Hematopoietic multipotent progenitor cell treated with erythropoietin and hydrocortisone succinate and interleukin-3 and kit ligand, for 4 days (in vitro differentiated cells): ENCODE data around the gene GART.
A peak's percentile ranks its signal among the peaks of the same experiment; 100 is the strongest.
"Not testable (repeated sequence)": the region's sequence is repeated elsewhere in the genome, so short reads cannot be mapped to it uniquely, and the experiment has no call there.

Experiments used
- DNase-seq: peaks from one replicate; pipeline ENCODE4 v3.0.0-alpha.2; 2015

Gene GART

DNA sequence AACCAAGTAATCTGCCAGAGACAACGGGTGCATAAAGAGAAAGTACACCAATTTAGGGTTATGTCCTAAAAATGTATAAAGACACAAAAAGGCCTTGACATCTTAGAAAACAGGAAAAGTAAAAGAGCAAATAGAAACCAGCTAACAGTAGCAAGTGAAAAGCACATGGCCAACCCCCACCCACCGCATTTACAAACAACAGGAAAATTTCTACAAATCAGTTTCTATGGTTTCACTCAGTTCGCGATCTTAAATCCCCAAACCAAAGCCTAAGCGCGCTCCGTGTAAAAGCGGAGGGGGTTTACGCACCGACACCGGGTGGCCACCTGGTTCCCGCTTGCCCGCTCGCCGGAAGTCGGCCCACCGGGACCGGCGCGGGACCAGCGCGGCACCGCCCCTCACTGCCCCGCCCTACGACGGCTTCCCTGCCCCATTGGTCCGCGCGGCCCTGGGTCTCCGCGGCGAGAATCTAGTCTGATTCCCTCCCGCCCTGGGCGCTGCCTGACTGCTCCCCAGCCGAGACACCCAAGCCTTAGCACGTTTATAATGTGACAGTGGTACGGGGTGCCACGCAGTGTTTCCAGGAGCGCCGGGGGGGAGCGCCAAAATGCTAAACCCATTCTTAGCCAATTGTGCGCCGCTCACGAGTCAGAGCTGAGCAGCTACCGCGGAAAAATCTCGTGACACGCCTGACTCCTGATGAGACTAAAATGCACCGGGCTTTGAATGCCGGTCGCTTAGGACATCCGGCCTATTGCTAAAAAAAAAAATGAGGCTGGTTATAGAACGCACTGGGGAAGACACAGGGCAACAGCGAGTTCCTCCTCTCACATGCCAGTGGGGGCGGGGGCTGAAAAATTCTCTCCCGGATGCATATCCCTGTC, at the start of gene GART:
Gene GART, minus strand, starts transcription at position 362 of the 884 bp plus-strand sequence. CDS start 2,802 bp downstream, outside the sequence.
- peak; percentile 95 for DNase-seq

DNA sequence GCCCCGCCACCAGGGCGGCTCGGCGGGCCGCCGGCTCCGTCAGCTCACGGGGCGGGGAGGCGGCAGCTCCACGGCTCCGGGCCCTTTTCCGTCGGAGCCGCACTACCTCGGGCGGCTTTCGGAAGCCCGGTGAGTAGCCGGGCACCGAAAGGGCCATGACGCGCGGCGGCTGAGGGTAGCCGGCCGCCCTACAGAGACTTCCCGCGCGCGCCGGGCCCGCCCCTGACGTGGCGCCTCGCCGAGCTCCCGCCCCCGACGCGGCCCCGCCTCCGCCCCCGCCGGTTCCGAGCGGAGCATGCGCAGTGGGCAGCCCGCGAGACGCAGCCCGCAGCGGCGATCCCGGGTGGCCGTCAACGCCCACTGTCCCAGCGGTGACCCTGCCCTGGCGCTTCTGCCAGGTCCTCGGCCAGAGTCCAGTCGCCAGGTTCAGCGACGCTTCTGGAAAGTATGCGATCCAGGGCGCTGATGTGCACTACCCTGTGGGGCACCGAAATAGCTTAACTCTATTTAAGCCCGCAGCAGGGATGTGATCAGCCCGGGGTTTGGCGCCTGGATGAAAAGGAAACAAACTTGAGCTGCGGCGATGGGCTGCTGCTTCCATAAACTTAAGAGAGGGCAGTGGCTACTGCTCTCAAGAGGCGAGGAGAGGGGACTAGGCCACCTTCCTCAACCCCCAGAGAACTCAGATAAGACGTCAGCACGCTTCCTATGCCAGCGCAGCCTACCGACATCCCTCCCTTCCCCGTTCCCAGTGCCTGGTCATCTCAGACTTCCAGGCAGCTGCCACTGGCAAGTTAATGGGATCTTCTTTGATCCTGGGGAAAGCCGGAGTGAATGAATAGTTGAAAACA, 46.8 kb upstream of the GART start, which contains the start of gene DONSON:
Gene DONSON, minus strand, starts transcription at position 200 of the 851 bp plus-strand sequence. Its CDS starts 43 bp downstream, at position 157.
- DNase-seq = peak; percentile 93

- peak; percentile 76 for DNase-seq
Observed at GRCh38 chr21:33587792-33588484, 46.0 kb upstream of the GART start.

GRCh38 chr21:33586927-33587326, 45.0 kb upstream of the GART start:
- no peak for DNase-seq

- peak; percentile 19 for DNase-seq
Observed at GRCh38 chr21:33584455-33584854, 42.5 kb upstream of the GART start.

GRCh38 chr21:33578959-33579542, 37.1 kb upstream of the GART start:
- peak; percentile 42 for DNase-seq

DNA sequence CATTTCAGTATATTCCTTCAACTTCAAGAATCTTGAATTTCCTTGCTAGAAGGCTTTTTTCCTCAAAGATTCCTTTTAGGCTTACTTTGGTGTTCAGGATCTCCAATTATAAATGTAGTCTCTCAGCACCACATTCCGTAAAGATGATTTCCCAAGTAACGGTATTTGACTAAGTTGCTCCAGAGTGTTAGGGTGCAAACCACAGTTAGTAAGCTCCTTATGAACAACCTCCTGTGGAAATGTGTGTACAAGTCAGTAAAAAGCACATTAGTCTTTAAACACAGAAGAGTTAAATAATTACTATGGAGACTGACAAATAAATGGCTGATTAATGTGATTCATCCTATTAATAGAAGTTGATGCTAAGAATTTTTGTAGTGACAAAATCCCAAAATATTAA, 36.3 kb upstream of the GART start:
- DNase-seq = no peak

DNA sequence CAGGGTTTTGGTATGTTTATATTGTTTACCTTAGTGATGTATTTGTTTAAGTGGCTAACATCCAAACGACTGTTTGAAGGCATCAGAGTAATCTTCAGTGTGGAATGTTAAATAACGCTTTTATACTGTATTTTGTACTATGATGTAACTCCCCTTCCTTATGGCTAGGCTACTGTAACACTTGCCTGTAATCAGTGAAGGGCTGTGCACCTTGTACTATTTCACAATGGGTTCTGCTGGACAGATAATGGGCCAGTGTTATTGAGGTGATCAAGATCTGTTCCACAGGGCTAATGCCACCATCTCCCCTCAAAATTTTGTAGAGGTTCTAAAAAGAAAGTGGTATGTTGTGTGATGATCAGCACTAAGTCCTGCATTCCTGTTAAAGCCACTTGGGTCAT, 34.8 kb upstream of the GART start:
- DNase-seq = not testable (repeated sequence)

DNA sequence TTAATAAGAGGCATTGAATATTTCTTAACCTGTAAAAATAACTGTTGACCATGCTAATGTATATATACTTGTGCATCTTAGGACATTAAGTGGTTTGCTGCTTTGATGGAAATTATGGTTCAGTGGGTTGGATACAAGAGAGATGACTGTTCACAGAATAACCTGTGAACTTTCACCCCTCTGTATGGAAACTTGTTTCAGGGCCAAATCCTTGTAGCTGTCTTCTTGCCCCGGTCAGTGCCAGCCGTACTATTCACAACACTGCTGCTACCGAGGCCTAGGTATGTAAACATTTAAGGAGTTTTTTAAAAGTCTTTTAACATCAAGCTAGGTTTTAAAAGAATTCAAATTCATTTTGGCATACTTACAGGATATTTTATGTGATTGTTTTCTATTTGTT, 30.4 kb upstream of the GART start:
- DNase-seq = no peak

GRCh38 chr21:33569991-33570390, 28.1 kb upstream of the GART start:
- no peak for DNase-seq

- no peak for DNase-seq
Observed at GRCh38 chr21:33568448-33568847, 26.5 kb upstream of the GART start.

DNA sequence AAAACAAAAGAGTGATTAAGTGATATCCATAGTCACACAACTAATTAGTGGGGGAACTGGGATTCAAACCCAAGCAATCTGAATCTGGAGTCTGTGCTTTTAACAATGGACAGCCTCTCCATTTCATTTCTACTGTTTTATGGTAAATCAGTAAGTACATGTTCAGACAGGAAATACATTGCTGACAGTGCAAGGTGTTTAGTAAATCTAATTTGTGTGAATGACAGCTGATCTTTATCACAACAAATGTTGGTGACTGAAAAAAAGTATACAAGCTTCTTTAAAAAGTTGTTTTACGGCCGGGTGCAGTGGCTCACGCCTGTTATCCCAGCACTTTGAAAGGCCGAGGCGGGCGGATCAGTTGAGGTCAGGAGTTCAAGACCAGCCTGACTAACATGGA, 26.0 kb upstream of the GART start:
- no peak for DNase-seq

GRCh38 chr21:33566514-33566913, 24.6 kb upstream of the GART start:
- DNase-seq = no peak

GRCh38 chr21:33562389-33562788, 20.5 kb upstream of the GART start:
- no peak for DNase-seq

GRCh38 chr21:33561373-33561772, 19.5 kb upstream of the GART start:
- no peak for DNase-seq

DNA sequence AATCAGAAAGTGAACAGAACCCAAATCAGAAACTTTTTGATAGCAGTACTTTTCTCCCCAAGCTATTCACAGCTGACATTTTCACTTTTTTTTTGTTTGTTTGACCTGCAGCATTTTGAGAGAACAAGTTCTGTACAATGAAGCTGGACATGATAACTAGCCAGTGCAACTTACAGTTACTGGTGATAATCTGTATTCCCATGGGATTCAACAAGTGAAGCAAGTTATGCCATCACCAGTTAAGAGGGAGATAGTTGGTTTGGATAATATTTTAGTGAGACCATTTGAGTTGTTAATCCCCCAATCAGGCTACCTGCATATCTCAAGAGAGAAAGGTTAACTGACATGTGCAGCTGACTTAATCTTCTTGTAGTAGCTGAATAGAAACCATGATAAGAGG, 19.0 kb upstream of the GART start:
- DNase-seq = no peak

DNA sequence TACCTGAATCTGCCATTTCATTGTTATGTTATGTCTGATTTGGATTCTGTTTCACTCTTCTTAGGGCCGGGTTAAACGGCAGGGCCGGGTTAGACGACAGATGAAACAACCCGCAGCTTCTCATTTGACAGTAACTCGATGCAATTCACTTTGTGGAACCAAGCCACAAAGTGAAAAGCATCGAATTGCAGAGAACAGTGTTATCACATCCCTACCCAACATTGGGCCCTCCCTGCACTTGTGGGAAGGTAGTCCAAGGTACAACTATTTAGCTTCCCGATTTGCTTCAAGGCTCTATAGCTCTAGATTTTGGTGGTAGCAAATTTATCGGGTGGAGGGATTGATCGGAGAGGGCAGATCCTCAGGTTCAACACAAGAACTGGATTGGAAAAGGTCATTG, 17.9 kb upstream of the GART start:
- no peak for DNase-seq

DNA sequence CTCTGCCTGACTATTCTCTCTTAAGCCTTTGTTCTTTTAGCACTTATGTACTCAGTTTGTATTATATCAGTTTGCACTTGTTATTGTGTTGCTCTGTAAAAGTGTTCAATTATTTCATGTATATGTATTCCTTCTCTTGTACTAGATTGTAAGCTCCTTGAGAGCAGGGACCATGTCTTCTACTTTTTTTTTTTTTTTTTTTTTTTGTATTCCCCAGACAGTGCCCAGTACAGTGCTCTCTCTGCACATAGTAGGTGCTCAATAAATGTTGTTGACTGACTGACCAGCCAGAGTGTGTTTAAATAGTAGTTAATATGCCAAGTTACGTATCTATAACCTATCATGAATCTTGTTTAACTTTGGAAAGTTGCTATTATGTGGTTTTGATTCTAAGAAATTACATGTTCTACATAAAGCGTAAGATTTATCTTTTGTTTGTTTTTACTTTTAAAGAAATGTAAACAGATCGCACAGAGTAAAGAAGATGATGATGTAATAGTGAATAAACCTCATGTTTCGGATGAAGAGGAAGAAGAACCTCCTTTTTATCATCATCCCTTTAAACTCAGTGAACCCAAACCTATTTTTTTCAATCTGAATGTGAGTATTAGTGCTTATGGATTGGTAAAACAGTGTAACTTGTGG, 17.0 kb upstream of the GART start:
- no peak for DNase-seq

- DNase-seq = no peak
Observed at GRCh38 chr21:33557447-33557846, 15.5 kb upstream of the GART start.

DNA sequence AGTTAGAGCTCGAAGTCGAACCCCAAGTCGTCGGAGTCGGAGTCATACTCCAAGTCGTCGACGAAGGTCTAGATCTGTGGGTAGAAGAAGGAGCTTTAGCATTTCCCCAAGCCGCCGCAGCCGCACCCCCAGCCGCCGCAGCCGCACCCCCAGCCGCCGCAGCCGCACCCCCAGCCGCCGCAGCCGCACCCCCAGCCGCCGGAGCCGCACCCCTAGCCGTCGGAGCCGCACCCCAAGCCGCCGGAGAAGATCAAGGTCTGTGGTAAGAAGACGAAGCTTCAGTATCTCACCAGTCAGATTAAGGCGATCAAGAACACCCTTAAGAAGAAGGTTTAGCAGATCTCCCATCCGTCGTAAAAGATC, 13.0 kb upstream of the GART start:
- peak; percentile 22 for DNase-seq

- no peak for DNase-seq
Observed at GRCh38 chr21:33554236-33554981, 12.5 kb upstream of the GART start.
